GM21717 (cell line): Measurements from ENCODE around the gene MBNL2.

Experiments used
- ATAC-seq: cut with Tn5 transposase; IDR thresholded peaks from one replicate; pipeline ENCODE4 v1.9.1; 2021; ENCODE audit warnings: mild to moderate bottlenecking, moderate library complexity; ENCODE audit not compliant: unreplicated experiment

Gene MBNL2

GRCh38 chr13:97369261-97369893 lies 147.2 kb downstream of the MBNL2 start:
- peak; percentile 65 for ATAC-seq

GRCh38 chr13:97371486-97372109 lies 149.5 kb downstream of the MBNL2 start:
- ATAC-seq = no peak

- ATAC-seq = no peak
Observed at GRCh38 chr13:97372936-97373335, 150.8 kb downstream of the MBNL2 start.

- ATAC-seq = no peak
Observed at GRCh38 chr13:97373787-97374186, 151.7 kb downstream of the MBNL2 start.

GRCh38 chr13:97376981-97377380 lies 154.8 kb downstream of the MBNL2 start:
- ATAC-seq = no peak

- ATAC-seq = no peak
Observed at GRCh38 chr13:97379386-97379785, 157.3 kb downstream of the MBNL2 start.

- no peak for ATAC-seq
Observed at GRCh38 chr13:97380696-97381095, 158.6 kb downstream of the MBNL2 start.

GRCh38 chr13:97381189-97381588 lies 159.1 kb downstream of the MBNL2 start:
- no peak for ATAC-seq

GRCh38 chr13:97382276-97382675 lies 160.1 kb downstream of the MBNL2 start:
- ATAC-seq = no peak

- ATAC-seq = no peak
Observed at GRCh38 chr13:97384371-97384770, 162.2 kb downstream of the MBNL2 start.

- no peak for ATAC-seq
Observed at GRCh38 chr13:97385146-97385545, 163.0 kb downstream of the MBNL2 start.

- no peak for ATAC-seq
Observed at GRCh38 chr13:97385854-97386253, 163.7 kb downstream of the MBNL2 start.

- ATAC-seq = peak; percentile 61
Observed at GRCh38 chr13:97386801-97387484, 164.8 kb downstream of the MBNL2 start.

- peak; percentile 22 for ATAC-seq
Observed at GRCh38 chr13:97387485-97387839, 165.3 kb downstream of the MBNL2 start.

- no peak for ATAC-seq
Observed at GRCh38 chr13:97387890-97388289, 165.8 kb downstream of the MBNL2 start.

- no peak for ATAC-seq
Observed at GRCh38 chr13:97388373-97388772, 166.2 kb downstream of the MBNL2 start.

GRCh38 chr13:97390941-97391600 lies 168.9 kb downstream of the MBNL2 start:
- ATAC-seq = no peak

- no peak for ATAC-seq
Observed at GRCh38 chr13:97392020-97392419, 169.9 kb downstream of the MBNL2 start.

GRCh38 chr13:97394542-97394941 lies 172.4 kb downstream of the MBNL2 start:
- no peak for ATAC-seq

GRCh38 chr13:97395447-97396136 lies 173.5 kb downstream of the MBNL2 start:
- no peak for ATAC-seq

GRCh38 chr13:97397267-97397666 lies 175.1 kb downstream of the MBNL2 start:
- no peak for ATAC-seq
